DOHH2 (cell line): ENCODE results near the gene PCDHGA12.

Experiments used
- EZH2phosphoT487 ChIP-seq: fragments of 200-600 bp; sonication (generic); IDR thresholded peaks from 2 replicates; pipeline ENCODE4 v1.6.1; 2017; ENCODE audit warnings: borderline replicate concordance, mild to moderate bottlenecking, antibody characterized with exemption, low read length, moderate library complexity, mixed read lengths
- TF ChIP-seq, protein P1 (sequence below): fragments of 200-600 bp; sonication (generic); IDR thresholded peaks from one replicate; pipeline ENCODE4 v1.5.1; 2014; ENCODE audit warnings: antibody characterized with exemption, mild to moderate bottlenecking, low read depth, low read length; ENCODE audit not compliant: poor library complexity, severe bottlenecking

DNA sequence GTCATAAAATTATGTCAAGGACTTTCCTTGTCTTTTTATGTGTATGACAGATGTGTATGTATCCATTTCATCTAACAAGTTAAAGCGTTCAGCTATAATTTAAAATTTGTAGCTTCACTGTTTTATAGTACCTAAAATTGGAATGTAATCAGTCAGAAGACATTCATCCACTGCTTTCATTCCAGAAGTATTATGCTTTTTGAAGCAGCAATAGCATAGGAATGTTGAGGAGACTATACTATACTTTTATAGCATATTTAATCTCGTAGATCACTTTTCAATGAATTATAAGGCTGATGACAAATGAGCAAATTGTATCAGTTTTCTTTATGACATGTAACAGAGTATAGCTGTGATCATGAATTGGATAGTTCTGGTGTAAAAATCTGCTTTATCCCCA lies 6.9 kb downstream of the PCDHGA12 start:
- TF ChIP-seq, protein P1, sequence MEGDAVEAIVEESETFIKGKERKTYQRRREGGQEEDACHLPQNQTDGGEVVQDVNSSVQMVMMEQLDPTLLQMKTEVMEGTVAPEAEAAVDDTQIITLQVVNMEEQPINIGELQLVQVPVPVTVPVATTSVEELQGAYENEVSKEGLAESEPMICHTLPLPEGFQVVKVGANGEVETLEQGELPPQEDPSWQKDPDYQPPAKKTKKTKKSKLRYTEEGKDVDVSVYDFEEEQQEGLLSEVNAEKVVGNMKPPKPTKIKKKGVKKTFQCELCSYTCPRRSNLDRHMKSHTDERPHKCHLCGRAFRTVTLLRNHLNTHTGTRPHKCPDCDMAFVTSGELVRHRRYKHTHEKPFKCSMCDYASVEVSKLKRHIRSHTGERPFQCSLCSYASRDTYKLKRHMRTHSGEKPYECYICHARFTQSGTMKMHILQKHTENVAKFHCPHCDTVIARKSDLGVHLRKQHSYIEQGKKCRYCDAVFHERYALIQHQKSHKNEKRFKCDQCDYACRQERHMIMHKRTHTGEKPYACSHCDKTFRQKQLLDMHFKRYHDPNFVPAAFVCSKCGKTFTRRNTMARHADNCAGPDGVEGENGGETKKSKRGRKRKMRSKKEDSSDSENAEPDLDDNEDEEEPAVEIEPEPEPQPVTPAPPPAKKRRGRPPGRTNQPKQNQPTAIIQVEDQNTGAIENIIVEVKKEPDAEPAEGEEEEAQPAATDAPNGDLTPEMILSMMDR, result no peak
- TF ChIP-seq EZH2phosphoT487, result no peak
